ENCODE results near the gene ITGB2. TPM values are rescaled to one million over a fixed set of nuclear protein-coding genes. Genes with fewer than 3 reads are reported as not detected.

The ITGB2 gene
- total RNA-seq, 1 experiment from 2014 or later: 24.8 TPM

DNA sequence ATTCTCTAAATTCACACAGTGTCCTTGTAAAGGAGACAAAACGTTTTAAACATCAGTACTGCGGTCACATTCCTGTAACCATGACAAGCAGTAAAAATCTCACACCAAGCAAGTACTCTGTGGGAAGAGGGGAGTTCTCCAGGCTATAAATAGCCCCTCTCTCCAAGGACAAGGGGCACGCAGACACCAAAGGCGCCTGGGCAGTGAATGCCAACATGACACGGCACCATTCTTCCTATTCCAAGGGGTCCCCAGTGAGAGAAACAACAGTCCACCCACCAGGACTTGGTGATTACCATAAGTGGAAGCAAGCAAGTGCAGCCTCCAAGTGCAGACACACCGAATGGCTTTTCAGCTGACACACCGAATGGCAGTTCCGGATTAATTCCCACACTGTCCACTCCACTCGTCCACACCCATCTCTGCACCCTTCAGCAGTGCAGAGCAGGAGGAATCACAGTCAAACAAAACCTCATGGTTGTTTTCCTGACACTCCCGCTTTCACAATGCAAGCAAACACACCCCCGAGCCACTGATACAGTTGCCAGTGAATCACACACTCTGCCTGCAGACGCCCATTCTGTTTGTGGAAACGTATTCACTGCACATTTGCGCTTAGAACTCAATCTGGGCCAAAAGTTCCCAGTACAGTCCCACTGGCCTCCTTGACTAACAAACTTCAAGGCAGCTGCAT is 49.0 kb downstream of the ITGB2 start:
- peak; percentile 89 for DNase-seq (ENCODE audit: unreplicated experiment)
- H3K4me3 Mint-ChIP-seq (ENCODE audit: unreplicated experiment): peak overlapping the region; percentile 80
- H3K36me3 Mint-ChIP-seq (ENCODE audit: insufficient read depth, unreplicated experiment): peaks cover 38% of the 10 kb centered on the region
- peaks cover 47% of the 10 kb centered on the region for H3K4me1 Mint-ChIP-seq (ENCODE audit: insufficient read depth, unreplicated experiment)
- ChIA-PET CTCF (interaction anchor here (0.8 to 3.3 kb wide), 6 partner anchors 11 to 76 kb away, joined by 3 to 18 read pairs (median 4); no protein-coding TSS in a partner anchor), POLR2A (interaction anchor here (0.7 to 13.5 kb wide), 18 partner anchors 8 to 984 kb away, joined by 3 to 161 read pairs (median 5); partner anchors contain the start of genes CFAP410, SLX9 and UBE2G2)
- H3K27me3 Mint-ChIP-seq (ENCODE audit: insufficient read depth, unreplicated experiment): no peaks in the 10 kb centered on the region
- peak overlapping the region; percentile 89 for H3K27ac Mint-ChIP-seq (ENCODE audit: low read depth, unreplicated experiment)
- no peaks in the 10 kb centered on the region for H3K9me3 Mint-ChIP-seq (ENCODE audit: unreplicated experiment)
- intact Hi-C loops (cut with micrococcal nuclease): loop anchor here (2.0 to 5.0 kb wide), 5 partner anchors 25 to 266 kb away; partner anchors contain the start of gene SUMO3
- BruUV-seq (replicated peaks): TSS peak; percentile 17
- TF ChIP-seq, protein P1, sequence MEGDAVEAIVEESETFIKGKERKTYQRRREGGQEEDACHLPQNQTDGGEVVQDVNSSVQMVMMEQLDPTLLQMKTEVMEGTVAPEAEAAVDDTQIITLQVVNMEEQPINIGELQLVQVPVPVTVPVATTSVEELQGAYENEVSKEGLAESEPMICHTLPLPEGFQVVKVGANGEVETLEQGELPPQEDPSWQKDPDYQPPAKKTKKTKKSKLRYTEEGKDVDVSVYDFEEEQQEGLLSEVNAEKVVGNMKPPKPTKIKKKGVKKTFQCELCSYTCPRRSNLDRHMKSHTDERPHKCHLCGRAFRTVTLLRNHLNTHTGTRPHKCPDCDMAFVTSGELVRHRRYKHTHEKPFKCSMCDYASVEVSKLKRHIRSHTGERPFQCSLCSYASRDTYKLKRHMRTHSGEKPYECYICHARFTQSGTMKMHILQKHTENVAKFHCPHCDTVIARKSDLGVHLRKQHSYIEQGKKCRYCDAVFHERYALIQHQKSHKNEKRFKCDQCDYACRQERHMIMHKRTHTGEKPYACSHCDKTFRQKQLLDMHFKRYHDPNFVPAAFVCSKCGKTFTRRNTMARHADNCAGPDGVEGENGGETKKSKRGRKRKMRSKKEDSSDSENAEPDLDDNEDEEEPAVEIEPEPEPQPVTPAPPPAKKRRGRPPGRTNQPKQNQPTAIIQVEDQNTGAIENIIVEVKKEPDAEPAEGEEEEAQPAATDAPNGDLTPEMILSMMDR (IDR thresholded peaks at IDR 0.05; ENCODE audit: unreplicated experiment): no peak

DNA sequence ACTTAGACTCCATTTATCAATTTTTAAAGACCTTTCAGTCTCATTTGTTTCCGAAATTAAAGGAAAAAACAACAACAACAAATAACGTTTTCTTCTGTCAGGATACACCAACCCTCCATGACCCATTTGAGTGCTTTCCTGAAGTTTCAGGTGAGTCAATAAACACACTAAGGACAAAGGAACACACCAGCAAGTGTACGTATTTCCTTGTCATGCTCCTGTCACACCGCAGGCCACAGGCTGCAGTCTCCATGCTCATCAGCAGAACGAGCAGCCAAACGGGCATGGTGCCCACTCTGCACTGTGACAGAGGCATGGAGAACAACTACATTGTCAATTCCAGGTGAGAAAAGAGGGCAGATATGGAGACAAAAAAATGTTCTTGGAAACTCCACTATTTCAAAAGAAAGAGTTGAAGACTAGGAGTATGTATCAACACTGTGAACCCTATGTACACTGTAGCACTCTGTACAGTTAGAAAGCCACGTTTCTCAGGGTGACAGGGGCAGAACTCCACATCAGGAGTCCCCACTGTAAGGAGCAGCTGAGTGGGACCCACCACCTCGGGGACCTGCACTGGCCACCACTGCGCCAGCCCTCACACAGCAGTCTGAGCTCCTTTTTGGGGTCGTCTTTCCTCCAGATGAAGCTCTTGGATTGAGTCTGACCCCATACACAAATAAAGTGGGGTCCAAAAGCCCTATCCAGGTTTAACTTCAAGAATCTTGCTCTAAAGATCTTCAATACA is 49.8 kb downstream of the ITGB2 start:
- H3K4me3 Mint-ChIP-seq (ENCODE audit: unreplicated experiment): peak overlapping the region; percentile 80
- peaks cover 54% of the 10 kb centered on the region for H3K4me1 Mint-ChIP-seq (ENCODE audit: insufficient read depth, unreplicated experiment)
- TF ChIP-seq, protein P1 (IDR thresholded peaks at IDR 0.05; ENCODE audit: unreplicated experiment): no peak
- POLR2A ChIA-PET: interaction anchor here (0.7 to 13.5 kb wide), 8 partner anchors 9 to 532 kb away, joined by 3 to 161 read pairs (median 4); partner anchors contain the start of genes CFAP410, SLX9 and UBE2G2
- no peaks in the 10 kb centered on the region for H3K27me3 Mint-ChIP-seq (ENCODE audit: insufficient read depth, unreplicated experiment)
- H3K9me3 Mint-ChIP-seq (ENCODE audit: unreplicated experiment): no peaks in the 10 kb centered on the region
- intact Hi-C loops (cut with micrococcal nuclease): loop anchor here (2.0 to 5.0 kb wide), 3 partner anchors 54 to 266 kb away; partner anchors contain the start of gene SUMO3
- BruUV-seq (replicated peaks): no TSS peak
- CTCF ChIA-PET: interaction anchor here (0.8 to 3.3 kb wide), 2 partner anchors 12 to 21 kb away, joined by 3 to 18 read pairs; no protein-coding TSS in a partner anchor
- H3K36me3 Mint-ChIP-seq (ENCODE audit: insufficient read depth, unreplicated experiment): peaks cover 41% of the 10 kb centered on the region
- DNase-seq (ENCODE audit: unreplicated experiment): peak; percentile 36
- peak overlapping the region; percentile 89 for H3K27ac Mint-ChIP-seq (ENCODE audit: low read depth, unreplicated experiment)

DNA sequence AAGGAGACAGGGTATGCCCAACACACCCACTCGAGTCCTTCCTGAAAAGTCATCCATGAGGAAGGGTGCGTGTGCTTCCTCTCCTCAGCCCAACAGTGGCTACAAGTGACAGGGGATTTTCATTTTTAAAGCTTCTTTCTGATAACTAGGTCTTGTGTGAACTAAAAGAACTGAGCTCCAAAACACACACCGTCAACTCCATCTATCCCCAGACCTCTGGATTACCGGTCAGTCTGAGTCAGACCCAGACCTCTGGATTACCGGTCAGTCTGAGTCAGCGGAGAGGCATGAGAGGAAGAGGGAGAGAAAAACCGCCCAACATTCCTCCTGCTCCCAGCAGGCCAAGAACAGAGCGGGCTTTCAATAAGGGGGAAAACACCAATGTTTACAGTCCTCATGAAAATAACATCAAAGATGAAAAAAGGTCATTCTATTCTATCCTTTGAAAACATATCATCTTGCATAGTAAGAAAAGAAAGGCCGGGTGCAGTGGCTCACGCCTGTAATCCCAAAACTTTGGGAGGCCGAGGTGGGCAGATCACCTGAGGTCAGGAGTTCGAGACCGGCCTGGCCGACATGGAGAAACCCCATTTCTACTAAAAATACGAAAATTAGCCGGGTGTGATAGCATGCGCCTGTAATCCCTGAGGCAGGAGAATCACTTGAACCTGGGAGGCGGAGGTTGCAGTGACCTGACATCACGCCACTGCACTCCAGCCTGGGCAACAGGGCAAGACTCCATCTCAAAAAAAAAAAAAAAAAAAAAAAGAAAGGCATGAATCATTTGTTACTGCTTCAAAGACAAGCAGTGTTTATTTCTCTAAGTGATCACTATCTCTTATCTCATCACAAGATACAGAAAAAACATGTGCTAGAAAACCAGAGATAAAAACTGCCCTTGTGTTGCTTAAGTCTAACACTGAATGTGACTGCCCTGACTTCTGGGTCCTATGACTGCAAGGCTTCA is 50.6 kb downstream of the ITGB2 start:
- Mint-ChIP-seq H3K4me1 (ENCODE audit: insufficient read depth, unreplicated experiment) (peaks cover 48% of the 10 kb centered on the region), H3K27ac (ENCODE audit: low read depth, unreplicated experiment) (peak overlapping the region; percentile 89), H3K27me3 (ENCODE audit: insufficient read depth, unreplicated experiment) (no peaks in the 10 kb centered on the region), H3K4me3 (ENCODE audit: unreplicated experiment) (peak overlapping the region; percentile 80), H3K36me3 (ENCODE audit: insufficient read depth, unreplicated experiment) (peaks cover 49% of the 10 kb centered on the region), H3K9me3 (ENCODE audit: unreplicated experiment) (no peaks in the 10 kb centered on the region)
- POLR2A ChIA-PET: interaction anchor here (0.7 to 1.4 kb wide), 12 partner anchors 9 to 560 kb away, joined by 3 to 7 read pairs (median 4); no protein-coding TSS in a partner anchor
- no TSS peak for BruUV-seq (replicated peaks)
- intact Hi-C loops (cut with micrococcal nuclease): loop anchor here (2.0 to 5.0 kb wide), 3 partner anchors 53 to 267 kb away; partner anchors contain the start of gene SUMO3
- TF ChIP-seq, protein P1 (IDR thresholded peaks at IDR 0.05; ENCODE audit: unreplicated experiment): no peak
- DNase-seq (ENCODE audit: unreplicated experiment): peak; percentile 94
- CTCF ChIA-PET: interaction anchor here (1.2 kb wide), 1 partner anchor 69 kb away, joined by 3 read pairs; no protein-coding TSS in a partner anchor

All from MCF 10A (cell line).